HCT116 (cell line): ENCODE measurements around the gene KIF1A. TPM values are rescaled to one million over a fixed set of nuclear protein-coding genes. Genes with fewer than 3 reads are reported as not detected.

Source experiments
- ATAC-seq: fragments of 200-7000 bp; cut with Tn5 transposase; 2 replicates; pipeline ENCODE4 v1.9.1; 2020; ENCODE audit warnings: mild to moderate bottlenecking, moderate library complexity
- BruUV-seq: library from RNA; stranded (reverse); fragments of 400-500 nt; replicated peaks from 2 replicates; lab custom pipeline; 2021; lab: Mats Ljungman, UMichigan
- CTCF ChIA-PET: fragments of 300-600 bp; sonication (Branson Sonifier 250); formaldehyde crosslinking; loops from one replicate; lab custom pipeline; 2021; ENCODE audit warnings: antibody characterized with exemption; lab: Charles Lee
- POLR2A ChIA-PET: fragments of 300-600, 350-600 bp; sonication (Branson Sonifier 250); formaldehyde crosslinking; loops from one replicate; lab custom pipeline; 2021; ENCODE audit warnings: antibody characterized with exemption; lab: Charles Lee
- RAD21 ChIA-PET, 2 experiments: fragments of 300-600 bp; sonication (Branson Sonifier 250); formaldehyde crosslinking; loops; one replicate each; lab custom pipeline; 2023; ENCODE audit warnings: low total read pairs in 2 of 2; ENCODE audit not compliant: uncharacterized antibody in 2 of 2, unreplicated experiment in 2 of 2, low non-redundant PET in 1 of 2; lab: Charles Lee
- DNase-seq: peaks from one replicate; pipeline ENCODE4 v3.0.0-alpha.2; 2010; ENCODE audit warnings: low read depth, low spot score
- H2AFZ ChIP-seq: fragments of 200-600 bp; shearing (Covaris generic), sonication (generic); 2 replicates; pipeline ENCODE4 v1.6.1; 2017; ENCODE audit warnings: low read depth, mixed run types, mixed read lengths, antibody characterized with exemption, low read length; ENCODE audit not compliant: poor library complexity, severe bottlenecking
- H3K27ac ChIP-seq: 2 replicates; pipeline ENCODE4 v1.5.1; 2012; ENCODE audit warnings: low read depth, low read length
- H3K27me3 ChIP-seq: fragments of 200-600 bp; sonication (generic); 2 replicates; pipeline ENCODE4 v1.6.1; 2016; ENCODE audit warnings: mixed run types, low read length, mixed read lengths; ENCODE audit not compliant: insufficient read depth
- H3K36me3 ChIP-seq, 2 experiments: fragments of 200-500 bp in 1 of 2; fragments of 200-600 bp in 1 of 2; sonication (Bioruptor generic) in 1 of 2; sonication (generic) in 1 of 2; 2 replicates each; pipeline versions ENCODE4 v1.5.1 to v1.6.1; 2014 to 2016; ENCODE audit warnings: low read length in 2 of 2, inconsistent platforms in 1 of 2, mixed read lengths in 1 of 2, mixed run types in 1 of 2; ENCODE audit not compliant: insufficient read depth in 2 of 2, control insufficient read depth in 1 of 2
- H3K4me1 ChIP-seq, 2 experiments: fragments of 200-600 bp in 1 of 2; sonication (generic) in 1 of 2; 2 replicates each; pipeline versions ENCODE4 v1.5.1 to v1.6.1; 2012 to 2017; ENCODE audit warnings: low read length in 2 of 2, inconsistent platforms in 1 of 2, mild to moderate bottlenecking in 1 of 2, mixed read lengths in 1 of 2, mixed run types in 1 of 2, moderate library complexity in 1 of 2; ENCODE audit not compliant: insufficient read depth in 2 of 2, control insufficient read depth in 1 of 2
- H3K4me2 ChIP-seq: fragments of 200-600 bp; sonication (generic); 2 replicates; pipeline ENCODE4 v1.6.1; 2017; ENCODE audit warnings: mixed run types, low read length, mixed read lengths
- H3K4me3 ChIP-seq, 2 experiments: fragments of 200-600 bp in 1 of 2; sonication (generic) in 1 of 2; replicated peaks in 1 of 2; 2 replicates each; pipeline ENCODE4 v1.5.1; 2011 to 2016; ENCODE audit warnings: low read length in 2 of 2, control low read depth in 1 of 2, low read depth in 1 of 2, mild to moderate bottlenecking in 1 of 2, mixed read lengths in 1 of 2, mixed run types in 1 of 2
- H3K79me2 ChIP-seq: fragments of 200-600 bp; sonication (generic); 2 replicates; pipeline ENCODE4 v1.6.1; 2017; ENCODE audit warnings: mild to moderate bottlenecking, mixed run types, low read length, moderate library complexity, mixed read lengths; ENCODE audit not compliant: insufficient read depth
- H3K9ac ChIP-seq: fragments of 200-600 bp; sonication (generic); 2 replicates; pipeline ENCODE4 v1.6.1; 2016; ENCODE audit warnings: low read length, mixed read lengths
- H3K9me2 ChIP-seq: fragments of 200-600 bp; sonication (generic), shearing (Covaris generic); 2 replicates; pipeline ENCODE4 v1.6.1; 2017; ENCODE audit warnings: mixed run types, mild to moderate bottlenecking, moderate library complexity; ENCODE audit not compliant: insufficient read depth
- H3K9me3 ChIP-seq, 2 experiments: fragments of 200-500 bp in 1 of 2; fragments of 200-600 bp in 1 of 2; sonication (Bioruptor generic) in 1 of 2; sonication (generic) in 1 of 2; 2 replicates each; pipeline ENCODE4 v1.6.1; 2014 to 2017; ENCODE audit warnings: low read length in 2 of 2, mixed read lengths in 2 of 2, inconsistent platforms in 1 of 2, low read depth in 1 of 2, mild to moderate bottlenecking in 1 of 2, mixed run types in 1 of 2, moderate library complexity in 1 of 2; ENCODE audit not compliant: control insufficient read depth in 1 of 2, insufficient read depth in 1 of 2
- H4K20me1 ChIP-seq: fragments of 200-600 bp; sonication (generic), shearing (Covaris generic); 2 replicates; pipeline ENCODE4 v1.6.1; 2017; ENCODE audit warnings: mixed run types, mild to moderate bottlenecking, moderate library complexity; ENCODE audit not compliant: insufficient read depth
- CBX3 ChIP-seq: IDR thresholded peaks from 2 replicates; pipeline ENCODE4 v1.6.1; 2012; ENCODE audit warnings: low read depth
- EZH2phosphoT487 ChIP-seq: fragments of 200-600 bp; IDR thresholded peaks from 2 replicates; pipeline ENCODE4 v1.6.1; 2018; ENCODE audit warnings: antibody characterized with exemption, borderline replicate concordance
- SIN3A ChIP-seq: IDR thresholded peaks from 2 replicates; pipeline ENCODE4 v1.6.1; 2012; ENCODE audit warnings: low read depth
- YY1 ChIP-seq: IDR thresholded peaks from 2 replicates; pipeline ENCODE4 v1.6.1; 2011; ENCODE audit warnings: low read length, low read depth, moderate library complexity, mild to moderate bottlenecking; ENCODE audit not compliant: insufficient replicate concordance; ENCODE audit errors: extremely low read depth
- intact Hi-C: fragments of 100-400 bp; cut with micrococcal nuclease; formaldehyde crosslinking; loops from 2 replicates; pipeline ENCODE4 v1.10.0; 2022
- total RNA-seq: library from RNA; stranded (reverse); gene quantifications from one replicate; pipeline ENCODE4 v1.2.1, GENCODE V29; 2021; ENCODE audit not compliant: unreplicated experiment
- TF ChIP-seq, protein P1 (sequence below): IDR thresholded peaks from 2 replicates; pipeline ENCODE4 v1.6.1; 2012
- TF ChIP-seq, protein P2 (sequence below): IDR thresholded peaks from 2 replicates; pipeline ENCODE4 v1.6.1; 2012; ENCODE audit warnings: low read depth
- TF ChIP-seq, protein P3 (sequence below), 3 experiments: fragments of 200-600 bp in 1 of 3; sonication (generic) in 1 of 3; IDR thresholded peaks in 2 of 3; conservative IDR thresholded peaks in 1 of 3; 2 replicates each; pipeline ENCODE4 v1.5.1; 2012 to 2017; ENCODE audit warnings: low read depth in 2 of 3, low read length in 2 of 3, antibody characterized with exemption in 1 of 3, borderline replicate concordance in 1 of 3, control low read depth in 1 of 3, mild to moderate bottlenecking in 1 of 3, mixed read lengths in 1 of 3, mixed run types in 1 of 3, moderate library complexity in 1 of 3; ENCODE audit not compliant: insufficient read depth in 1 of 3

The KIF1A gene
- total RNA-seq, 1 experiment from 2014 or later: 0.27 TPM

DNA sequence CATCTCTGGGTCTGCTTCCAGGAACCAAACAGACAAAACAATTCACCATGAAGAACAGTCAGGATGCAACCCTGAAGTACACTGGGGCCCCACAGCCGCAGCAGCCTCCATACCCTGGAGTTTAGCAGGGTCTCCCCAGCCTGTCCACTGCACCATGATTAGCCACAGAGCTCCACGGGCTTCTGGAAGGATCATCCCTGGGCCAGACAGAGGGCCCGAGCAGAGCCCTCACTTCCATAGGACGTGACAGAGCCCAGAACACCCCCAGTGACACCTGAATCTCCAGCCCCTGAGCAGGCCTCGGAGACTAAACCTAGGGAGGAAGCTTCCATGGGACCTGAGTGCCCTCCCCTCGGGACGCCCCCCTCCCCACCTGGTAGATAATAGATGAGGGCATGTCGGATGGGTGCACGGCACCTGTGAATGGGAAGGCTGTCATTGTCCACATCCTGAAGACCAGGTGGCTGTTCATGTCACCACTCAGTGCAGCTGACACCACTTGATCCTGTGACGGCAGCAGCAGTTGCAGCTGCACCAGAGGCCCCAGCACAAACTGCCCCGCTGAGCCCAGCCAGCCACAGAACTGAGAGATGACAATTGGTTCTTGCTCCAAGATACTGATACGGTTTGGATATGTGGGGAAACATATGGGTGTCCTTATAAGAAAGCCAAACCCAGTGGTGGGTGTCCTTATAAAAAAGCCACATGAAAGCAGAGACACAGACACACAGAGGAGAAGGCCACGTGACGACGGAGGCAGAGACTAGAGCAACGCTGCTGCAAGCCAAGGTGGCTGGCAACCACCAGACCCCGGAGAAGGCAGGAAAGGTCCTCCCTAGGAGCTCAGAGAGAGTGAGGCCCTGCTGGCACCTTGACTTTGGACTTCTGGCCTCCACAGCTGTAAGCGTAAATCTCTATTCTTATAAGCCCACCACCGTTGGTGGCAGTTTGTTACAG, 23.2 kb downstream of the KIF1A start:
- RAD21 ChIA-PET: no interaction called here
- POLR2A ChIA-PET: no interaction called here
- TF ChIP-seq CBX3 (no peak), YY1 (no peak), EZH2phosphoT487 (no peak), SIN3A (no peak)
- TF ChIP-seq, protein P1, sequence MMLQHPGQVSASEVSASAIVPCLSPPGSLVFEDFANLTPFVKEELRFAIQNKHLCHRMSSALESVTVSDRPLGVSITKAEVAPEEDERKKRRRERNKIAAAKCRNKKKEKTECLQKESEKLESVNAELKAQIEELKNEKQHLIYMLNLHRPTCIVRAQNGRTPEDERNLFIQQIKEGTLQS: no peak
- TF ChIP-seq, protein P2, sequence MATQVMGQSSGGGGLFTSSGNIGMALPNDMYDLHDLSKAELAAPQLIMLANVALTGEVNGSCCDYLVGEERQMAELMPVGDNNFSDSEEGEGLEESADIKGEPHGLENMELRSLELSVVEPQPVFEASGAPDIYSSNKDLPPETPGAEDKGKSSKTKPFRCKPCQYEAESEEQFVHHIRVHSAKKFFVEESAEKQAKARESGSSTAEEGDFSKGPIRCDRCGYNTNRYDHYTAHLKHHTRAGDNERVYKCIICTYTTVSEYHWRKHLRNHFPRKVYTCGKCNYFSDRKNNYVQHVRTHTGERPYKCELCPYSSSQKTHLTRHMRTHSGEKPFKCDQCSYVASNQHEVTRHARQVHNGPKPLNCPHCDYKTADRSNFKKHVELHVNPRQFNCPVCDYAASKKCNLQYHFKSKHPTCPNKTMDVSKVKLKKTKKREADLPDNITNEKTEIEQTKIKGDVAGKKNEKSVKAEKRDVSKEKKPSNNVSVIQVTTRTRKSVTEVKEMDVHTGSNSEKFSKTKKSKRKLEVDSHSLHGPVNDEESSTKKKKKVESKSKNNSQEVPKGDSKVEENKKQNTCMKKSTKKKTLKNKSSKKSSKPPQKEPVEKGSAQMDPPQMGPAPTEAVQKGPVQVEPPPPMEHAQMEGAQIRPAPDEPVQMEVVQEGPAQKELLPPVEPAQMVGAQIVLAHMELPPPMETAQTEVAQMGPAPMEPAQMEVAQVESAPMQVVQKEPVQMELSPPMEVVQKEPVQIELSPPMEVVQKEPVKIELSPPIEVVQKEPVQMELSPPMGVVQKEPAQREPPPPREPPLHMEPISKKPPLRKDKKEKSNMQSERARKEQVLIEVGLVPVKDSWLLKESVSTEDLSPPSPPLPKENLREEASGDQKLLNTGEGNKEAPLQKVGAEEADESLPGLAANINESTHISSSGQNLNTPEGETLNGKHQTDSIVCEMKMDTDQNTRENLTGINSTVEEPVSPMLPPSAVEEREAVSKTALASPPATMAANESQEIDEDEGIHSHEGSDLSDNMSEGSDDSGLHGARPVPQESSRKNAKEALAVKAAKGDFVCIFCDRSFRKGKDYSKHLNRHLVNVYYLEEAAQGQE: no peak
- TF ChIP-seq, protein P3, sequence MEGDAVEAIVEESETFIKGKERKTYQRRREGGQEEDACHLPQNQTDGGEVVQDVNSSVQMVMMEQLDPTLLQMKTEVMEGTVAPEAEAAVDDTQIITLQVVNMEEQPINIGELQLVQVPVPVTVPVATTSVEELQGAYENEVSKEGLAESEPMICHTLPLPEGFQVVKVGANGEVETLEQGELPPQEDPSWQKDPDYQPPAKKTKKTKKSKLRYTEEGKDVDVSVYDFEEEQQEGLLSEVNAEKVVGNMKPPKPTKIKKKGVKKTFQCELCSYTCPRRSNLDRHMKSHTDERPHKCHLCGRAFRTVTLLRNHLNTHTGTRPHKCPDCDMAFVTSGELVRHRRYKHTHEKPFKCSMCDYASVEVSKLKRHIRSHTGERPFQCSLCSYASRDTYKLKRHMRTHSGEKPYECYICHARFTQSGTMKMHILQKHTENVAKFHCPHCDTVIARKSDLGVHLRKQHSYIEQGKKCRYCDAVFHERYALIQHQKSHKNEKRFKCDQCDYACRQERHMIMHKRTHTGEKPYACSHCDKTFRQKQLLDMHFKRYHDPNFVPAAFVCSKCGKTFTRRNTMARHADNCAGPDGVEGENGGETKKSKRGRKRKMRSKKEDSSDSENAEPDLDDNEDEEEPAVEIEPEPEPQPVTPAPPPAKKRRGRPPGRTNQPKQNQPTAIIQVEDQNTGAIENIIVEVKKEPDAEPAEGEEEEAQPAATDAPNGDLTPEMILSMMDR (IDR thresholded peaks at IDR 0.05 in 2 of 3, conservative IDR thresholded peaks at IDR 0.05 in 1 of 3; ENCODE audit: borderline replicate concordance in 1 of 3, insufficient read depth in 1 of 3, low read depth in 2 of 3, low read length in 2 of 3): no peak
- TF ChIP-seq, all 23 proteins: peak for 0
- no peaks in the 10 kb centered on the region for H3K9me2 ChIP-seq
- DNase-seq: no peak
- H3K4me2 ChIP-seq: no peak overlapping the region
- no TSS peak for BruUV-seq
- no peak for ATAC-seq
- H3K27me3 ChIP-seq: peaks cover 11% of the 10 kb centered on the region; the same call in 1 of the 2 replicates
- no peaks in the 10 kb centered on the region for H3K79me2 ChIP-seq
- no peak overlapping the region for H2AFZ ChIP-seq
- no peak overlapping the region for H3K4me3 ChIP-seq
- H3K9me3 ChIP-seq: no peaks in the 10 kb centered on the region
- H3K9ac ChIP-seq: no peak overlapping the region
- H3K27ac ChIP-seq: no peak overlapping the region
- CTCF ChIA-PET: no interaction called here
- intact Hi-C loops: no loop called here
- no peaks in the 10 kb centered on the region for H3K36me3 ChIP-seq
- H3K4me1 ChIP-seq: no peaks in the 10 kb centered on the region
- no peaks in the 10 kb centered on the region for H4K20me1 ChIP-seq
